Upper lobe of right lung (tissue), 1 donor: ENCODE results near the gene SF3B2. TPM values are rescaled to one million over a fixed set of nuclear protein-coding genes. Genes with fewer than 3 reads are reported as not detected.
"Not testable (repeated sequence)": the region's sequence is repeated elsewhere in the genome, so short reads cannot be mapped to it uniquely, and the experiment has no call there.

Source experiments
- ATAC-seq: fragments of 200-7000 bp; cut with Tn5 transposase; one replicate; pipeline ENCODE4 v1.9.1; 2020; ENCODE audit warnings: mild to moderate bottlenecking, moderate library complexity
- DNase-seq: peaks from one replicate; pipeline ENCODE4 v3.0.0-alpha.2; 2020
- H3K27ac ChIP-seq: fragments of 200-600 bp; one replicate; pipeline ENCODE4 v1.8.0; 2022
- H3K27me3 ChIP-seq: fragments of 200-600 bp; one replicate; pipeline ENCODE4 v1.8.0; 2022; ENCODE audit warnings: mild to moderate bottlenecking
- H3K36me3 ChIP-seq: fragments of 200-600 bp; one replicate; pipeline ENCODE4 v1.8.0; 2022
- H3K4me1 ChIP-seq: fragments of 200-600 bp; one replicate; pipeline ENCODE4 v1.8.0; 2022
- H3K4me3 ChIP-seq: fragments of 200-600 bp; one replicate; pipeline ENCODE4 v1.8.0; 2022; ENCODE audit warnings: mild to moderate bottlenecking
- H3K9me3 ChIP-seq: fragments of 200-600 bp; one replicate; pipeline ENCODE4 v1.8.0; 2022
- CTCF ChIP-seq: fragments of 200-600 bp; IDR thresholded peaks from one replicate; pipeline ENCODE4 v1.8.0; 2022; ENCODE audit warnings: antibody characterized with exemption
- intact Hi-C: fragments of 100-400 bp; cut with DNase I; formaldehyde crosslinking; loops from one replicate; pipeline ENCODE4 v1.11.0; 2022
- total RNA-seq: library from RNA; stranded (reverse); fragmentation: NEBNext Ultra II Directional; extraction: Animal tissue kit (Norgen Biotek cat#: 25700); gene quantifications from one replicate; pipeline ENCODE4 v1.2.1, GENCODE V29; 2021
- donor health status: DM: no; HTN: yes; CAD: no; lungs with severe emphysema.

The SF3B2 gene
- total RNA-seq, 1 donor from 2014 or later: 149 TPM

- Histone ChIP-seq H3K27ac (no peak overlapping the region), H3K27me3 (peaks cover 7% of the 10 kb centered on the region), H3K36me3 (peaks cover 21% of the 10 kb centered on the region), H3K4me1 (peaks cover 10% of the 10 kb centered on the region), H3K4me3 (no peak overlapping the region), H3K9me3 (no peaks in the 10 kb centered on the region)
- intact Hi-C loops: no loop called here
- DNase-seq (no peak), ATAC-seq (no peak)
- no peak for TF ChIP-seq CTCF
These were observed 45.3 kb upstream of the SF3B2 start for GRCh38 chr11:66006891-66007176.

- no peaks in the 10 kb centered on the region for H3K9me3 ChIP-seq
- peaks cover 21% of the 10 kb centered on the region for H3K36me3 ChIP-seq
- TF ChIP-seq CTCF: no peak
- ATAC-seq: no peak
- no peak overlapping the region for H3K4me3 ChIP-seq
- H3K4me1 ChIP-seq: peaks cover 14% of the 10 kb centered on the region
- no peak for DNase-seq
- peaks cover 11% of the 10 kb centered on the region for H3K27me3 ChIP-seq
- H3K27ac ChIP-seq: no peak overlapping the region
- intact Hi-C loops: no loop called here
These were observed 44.9 kb upstream of the SF3B2 start for GRCh38 chr11:66007201-66007634.

GRCh38 chr11:66008095-66008467 is 44.1 kb upstream of the SF3B2 start:
- no peak for ATAC-seq
- Histone ChIP-seq H3K9me3 (no peaks in the 10 kb centered on the region), H3K4me3 (no peak overlapping the region), H3K36me3 (peaks cover 21% of the 10 kb centered on the region), H3K4me1 (peaks cover 14% of the 10 kb centered on the region), H3K27me3 (peaks cover 17% of the 10 kb centered on the region), H3K27ac (no peak overlapping the region)
- intact Hi-C loops: no loop called here
- no peak for DNase-seq
- no peak for TF ChIP-seq CTCF

- no peak for ATAC-seq
- H3K27ac ChIP-seq: no peak overlapping the region
- intact Hi-C loops: no loop called here
These were observed 43.6 kb upstream of the SF3B2 start for GRCh38 chr11:66008468-66009101.

GRCh38 chr11:66010036-66010435 is 42.1 kb upstream of the SF3B2 start:
- ATAC-seq, H3K4me1 ChIP-seq, H3K4me3 ChIP-seq, H3K27ac ChIP-seq, DNase-seq, H3K36me3 ChIP-seq, H3K9me3 ChIP-seq, intact Hi-C loops: not testable (repeated sequence)
- peaks cover 18% of the 10 kb centered on the region for H3K27me3 ChIP-seq

More at GRCh38 chr11:66008468-66009101, 43.6 kb upstream of the SF3B2 start:
- Histone ChIP-seq H3K4me3 (no peak overlapping the region), H3K27me3 (peaks cover 18% of the 10 kb centered on the region), H3K36me3 (peaks cover 20% of the 10 kb centered on the region), H3K4me1 (peaks cover 9% of the 10 kb centered on the region), H3K9me3 (no peaks in the 10 kb centered on the region)
- no peak for TF ChIP-seq CTCF
- no peak for DNase-seq

- Histone ChIP-seq H3K4me1 (peaks cover 9% of the 10 kb centered on the region), H3K9me3 (no peaks in the 10 kb centered on the region), H3K36me3 (no peaks in the 10 kb centered on the region), H3K4me3 (peak overlapping the region; percentile 29), H3K27ac (peak overlapping the region; percentile 72), H3K27me3 (peaks cover 18% of the 10 kb centered on the region)
- ATAC-seq (peak; percentile 85), DNase-seq (peak; percentile 83)
- TF ChIP-seq CTCF: no peak
- intact Hi-C loops: no loop called here
These were observed 40.9 kb upstream of the SF3B2 start for GRCh38 chr11:66011239-66011784.
